HEK293 (cell line): ENCODE results near the gene ERMAP.
A peak's percentile ranks its signal among the peaks of the same experiment; 100 is the strongest.

Source experiments
- CTCF ChIA-PET: fragments of 350-600 bp; formaldehyde crosslinking; extraction: SDS; loops from one replicate; lab custom pipeline; 2021; ENCODE audit warnings: antibody characterized with exemption; lab: Yijun Ruan, JAX
- POLR2A ChIA-PET: fragments of 300-600 bp; formaldehyde crosslinking; extraction: SDS; loops from one replicate; lab custom pipeline; 2020; ENCODE audit warnings: antibody characterized with exemption, inconsistent platforms; lab: Yijun Ruan, JAX
- H3K27ac ChIP-seq: fragments of 200-500 bp; sonication (Bioruptor generic); 2 replicates; pipeline ENCODE4 v1.5.1; 2014; ENCODE audit warnings: low read depth, low read length, control low read depth, inconsistent platforms; ENCODE audit errors: extremely low read depth
- H3K36me3 ChIP-seq, 2 experiments: fragments of 200-500 bp in 1 of 2; sonication (Bioruptor generic) in 1 of 2; 1 replicate in 1 of 2; 2 replicates in 1 of 2; pipeline ENCODE4 v1.5.1; 2014 to 2017; ENCODE audit warnings: inconsistent platforms in 2 of 2, low read length in 2 of 2; ENCODE audit not compliant: control insufficient read depth in 2 of 2, insufficient read depth in 1 of 2
- H3K4me1 ChIP-seq: fragments of 200-500 bp; sonication (Bioruptor generic); 2 replicates; pipeline ENCODE4 v1.5.1; 2014; ENCODE audit warnings: mild to moderate bottlenecking, low read length, inconsistent platforms; ENCODE audit not compliant: control insufficient read depth, insufficient read depth
- H3K4me3 ChIP-seq: 2 replicates; pipeline ENCODE4 v1.5.1; 2011; ENCODE audit warnings: low read depth, mild to moderate bottlenecking, control low read depth, low read length, moderate library complexity
- H3K9me3 ChIP-seq: fragments of 200-500 bp; sonication (Bioruptor generic); 2 replicates; pipeline ENCODE4 v1.5.1; 2014; ENCODE audit warnings: low read depth, low read length, inconsistent platforms; ENCODE audit not compliant: control insufficient read depth, insufficient read depth
- BCL11A ChIP-seq: fragments of 450-650 bp; formaldehyde crosslinking; IDR thresholded peaks from 2 replicates; pipeline ENCODE4 v1.5.1; 2016; ENCODE audit warnings: low read depth, missing biosample characterization, missing genetic modification characterization
- BCL11B ChIP-seq: fragments of 450-650 bp; formaldehyde crosslinking; IDR thresholded peaks from 2 replicates; pipeline ENCODE4 v1.5.1; 2016; ENCODE audit warnings: low read depth, missing biosample characterization, missing genetic modification characterization
- GLI2 ChIP-seq: fragments of 450-650 bp; formaldehyde crosslinking; IDR thresholded peaks from 2 replicates; pipeline ENCODE4; 2017; ENCODE audit warnings: missing biosample characterization, missing genetic modification characterization, low read depth, borderline replicate concordance
- HOXC10 ChIP-seq: sonication (generic); formaldehyde crosslinking; IDR thresholded peaks from 2 replicates; pipeline ENCODE4 v1.8.1; 2023; ENCODE audit warnings: mild to moderate bottlenecking, missing genetic modification reagents
- KLF1 ChIP-seq: fragments of 450-650 bp; formaldehyde crosslinking; IDR thresholded peaks from 2 replicates; pipeline ENCODE4 v1.5.1; 2016; ENCODE audit warnings: missing biosample characterization, missing genetic modification characterization
- SCRT1 ChIP-seq: fragments of 450-650 bp; formaldehyde crosslinking; IDR thresholded peaks from 2 replicates; pipeline ENCODE4 v1.5.1; 2016; ENCODE audit warnings: missing biosample characterization, missing genetic modification characterization, borderline replicate concordance
- YY1 ChIP-seq: fragments of 450-650 bp; formaldehyde crosslinking; IDR thresholded peaks from 2 replicates; pipeline ENCODE4 v1.5.1; 2018; ENCODE audit warnings: missing biosample characterization, missing genetic modification characterization
- ZBTB44 ChIP-seq: fragments of 450-650 bp; IDR thresholded peaks from 2 replicates; pipeline ENCODE4 v1.5.1; 2018; ENCODE audit warnings: missing biosample characterization, mild to moderate bottlenecking, missing genetic modification characterization
- ZFP41 ChIP-seq: fragments of 450-650 bp; formaldehyde crosslinking; IDR thresholded peaks from 2 replicates; pipeline ENCODE4 v1.5.1; 2016; ENCODE audit warnings: missing biosample characterization, missing genetic modification characterization, borderline replicate concordance
- ZFP69B ChIP-seq: fragments of 450-650 bp; formaldehyde crosslinking; IDR thresholded peaks from 2 replicates; pipeline ENCODE4 v1.5.1; 2016; ENCODE audit warnings: missing biosample characterization, missing genetic modification characterization
- ZNF112 ChIP-seq: fragments of 450-650 bp; formaldehyde crosslinking; IDR thresholded peaks from 2 replicates; pipeline ENCODE4 v1.5.0; 2017; ENCODE audit warnings: missing biosample characterization, missing genetic modification characterization
- ZNF146 ChIP-seq: fragments of 450-650 bp; formaldehyde crosslinking; IDR thresholded peaks from 2 replicates; pipeline ENCODE4 v1.5.1; 2016; ENCODE audit warnings: missing biosample characterization, missing genetic modification characterization
- ZNF169 ChIP-seq: fragments of 450-650 bp; formaldehyde crosslinking; IDR thresholded peaks from 2 replicates; pipeline ENCODE4 v1.5.1; 2016; ENCODE audit warnings: missing biosample characterization, missing genetic modification characterization
- ZNF26 ChIP-seq: fragments of 450-650 bp; formaldehyde crosslinking; IDR thresholded peaks from 2 replicates; pipeline ENCODE4 v1.5.1; 2016; ENCODE audit warnings: missing biosample characterization, missing genetic modification characterization
- ZNF274 ChIP-seq, 2 experiments: fragments of 200-500 bp in 1 of 2; fragments of 450-650 bp in 1 of 2; sonication (Bioruptor generic) in 1 of 2; formaldehyde crosslinking in 1 of 2; IDR thresholded peaks; 2 replicates each; pipeline versions ENCODE4 v1.5.1 to v1.6.1; 2014 to 2016; ENCODE audit warnings: borderline replicate concordance in 1 of 2, inconsistent platforms in 1 of 2, low read length in 1 of 2, missing biosample characterization in 1 of 2, missing genetic modification characterization in 1 of 2
- ZNF335 ChIP-seq: fragments of 450-650 bp; formaldehyde crosslinking; conservative IDR thresholded peaks from 2 replicates; pipeline ENCODE4 v1.5.1; 2016; ENCODE audit warnings: missing biosample characterization, missing genetic modification characterization
- ZNF341 ChIP-seq: fragments of 450-650 bp; formaldehyde crosslinking; IDR thresholded peaks from 2 replicates; pipeline ENCODE4; 2016; ENCODE audit warnings: low read depth, missing biosample characterization, missing genetic modification characterization
- ZNF366 ChIP-seq: fragments of 450-650 bp; formaldehyde crosslinking; conservative IDR thresholded peaks from 2 replicates; pipeline ENCODE4 v1.5.1; 2016; ENCODE audit warnings: missing biosample characterization, missing genetic modification characterization
- ZNF488 ChIP-seq: fragments of 450-650 bp; formaldehyde crosslinking; IDR thresholded peaks from 2 replicates; pipeline ENCODE4 v1.5.1; 2016; ENCODE audit warnings: missing biosample characterization, missing genetic modification characterization
- ZNF513 ChIP-seq: fragments of 450-650 bp; IDR thresholded peaks from 2 replicates; pipeline ENCODE4 v1.5.1; 2018; ENCODE audit warnings: missing biosample characterization, missing genetic modification characterization
- ZNF521 ChIP-seq: fragments of 450-650 bp; formaldehyde crosslinking; IDR thresholded peaks from 2 replicates; pipeline ENCODE4 v1.5.1; 2017; ENCODE audit warnings: missing biosample characterization, mild to moderate bottlenecking, missing genetic modification characterization
- ZNF560 ChIP-seq: fragments of 450-650 bp; formaldehyde crosslinking; IDR thresholded peaks from 2 replicates; pipeline ENCODE4 v1.5.1; 2017; ENCODE audit warnings: missing biosample characterization, missing genetic modification characterization, borderline replicate concordance
- ZNF561 ChIP-seq: fragments of 450-650 bp; IDR thresholded peaks from 2 replicates; pipeline ENCODE4 v1.5.1; 2018; ENCODE audit warnings: missing biosample characterization, missing genetic modification characterization, borderline replicate concordance
- ZNF768 ChIP-seq: fragments of 450-650 bp; formaldehyde crosslinking; IDR thresholded peaks from 2 replicates; pipeline ENCODE4 v1.5.1; 2018; ENCODE audit warnings: missing biosample characterization, mild to moderate bottlenecking, missing genetic modification characterization
- ZNF791 ChIP-seq: fragments of 450-650 bp; formaldehyde crosslinking; IDR thresholded peaks from 2 replicates; pipeline ENCODE4 v1.5.1; 2016; ENCODE audit warnings: missing biosample characterization, missing genetic modification characterization

ERMAP gene

GRCh38 chr1:42768172-42768571 is 48.8 kb upstream of the ERMAP start:
- ChIA-PET POLR2A (interaction anchor here (1.8 to 3.4 kb wide), 3 partner anchors 8 to 78 kb away, joined by 9 to 35 read pairs (median 13); partner anchors contain the start of gene ZNF691), CTCF (interaction anchor here (0.9 to 4.7 kb wide), 5 partner anchors 9 to 306 kb away, joined by 3 to 19 read pairs (median 6); no protein-coding TSS in a partner anchor)
- no peaks in the 10 kb centered on the region for H3K9me3 ChIP-seq

GRCh38 chr1:42769811-42770210 is 47.1 kb upstream of the ERMAP start:
- Histone ChIP-seq H3K4me3 (no peak overlapping the region), H3K9me3 (no peaks in the 10 kb centered on the region), H3K36me3 (peaks cover 17 to 28% of the 10 kb centered on the region in 2 experiments; a peak in 2 of 3 replicates), H3K27ac (no peak overlapping the region), H3K4me1 (no peaks in the 10 kb centered on the region)
- TF ChIP-seq ZNF335 (tag by site-specific recombination) (0 out of 2 replicates have a peak, but pooled peaks have one; percentile 0), ZNF169 (tag by site-specific recombination) (no peak), ZNF274 (IDR thresholded peaks at IDR 0.05; ENCODE audit: low read length) (no peak), ZNF274 (tag by site-specific recombination; IDR thresholded peaks at IDR 0.05; ENCODE audit: borderline replicate concordance) (no peak)
- POLR2A ChIA-PET, result interaction anchor here (0.7 kb wide), 1 partner anchor 16 kb away, joined by 3 read pairs; no protein-coding TSS in a partner anchor
- CTCF ChIA-PET, result interaction anchor here (4.7 kb wide), 1 partner anchor 8 kb away, joined by 19 read pairs; no protein-coding TSS in a partner anchor

More at GRCh38 chr1:42768172-42768571, 48.8 kb upstream of the ERMAP start:
- TF ChIP-seq ZNF146 (tag by site-specific recombination) (no peak), ZNF366 (tag by site-specific recombination) (no peak), ZNF768 (tag by site-specific recombination) (no peak), ZNF561 (tag by site-specific recombination) (no peak), ZNF488 (no peak), BCL11B (tag by site-specific recombination) (no peak), ZNF112 (no peak), ZNF521 (tag by site-specific recombination) (no peak), ZBTB44 (no peak), KLF1 (tag by site-specific recombination) (no peak), ZFP41 (tag by site-specific recombination) (no peak), ZNF560 (tag by site-specific recombination) (no peak), YY1 (tag by site-specific recombination) (no peak), ZNF274 (IDR thresholded peaks at IDR 0.05; ENCODE audit: low read length) (no peak), ZNF274 (tag by site-specific recombination; IDR thresholded peaks at IDR 0.05; ENCODE audit: borderline replicate concordance) (no peak), HOXC10 (CRISPR knock-in tag) (no peak)
- Histone ChIP-seq H3K36me3 (peaks cover 9 to 12% of the 10 kb centered on the region in 2 experiments; a peak in 2 of 3 replicates), H3K27ac (no peak overlapping the region), H3K4me1 (no peaks in the 10 kb centered on the region), H3K4me3 (peak overlapping the region; percentile 100)

GRCh38 chr1:42773420-42773819 is 43.5 kb upstream of the ERMAP start:
- no peak overlapping the region for H3K27ac ChIP-seq
- H3K4me1 ChIP-seq, result no peaks in the 10 kb centered on the region
- H3K4me3 ChIP-seq, result no peak overlapping the region
- peaks cover 20 to 64% of the 10 kb centered on the region in 2 experiments; a peak in 2 of 3 replicates for H3K36me3 ChIP-seq
- ChIA-PET POLR2A (interaction anchor here (0.6 kb wide), 1 partner anchor 9 kb away, joined by 3 read pairs; no protein-coding TSS in a partner anchor), CTCF (interaction anchor here (0.9 to 2.2 kb wide), 2 partner anchors 15 to 300 kb away, joined by 4 to 10 read pairs; no protein-coding TSS in a partner anchor)
- no peaks in the 10 kb centered on the region for H3K9me3 ChIP-seq
- no peak for TF ChIP-seq ZNF274 (IDR thresholded peaks at IDR 0.05; ENCODE audit: low read length)
- no peak for TF ChIP-seq ZNF274 (tag by site-specific recombination; IDR thresholded peaks at IDR 0.05; ENCODE audit: borderline replicate concordance)
- TF ChIP-seq BCL11A, result no peak
- TF ChIP-seq SCRT1 (tag by site-specific recombination), result no peak
- TF ChIP-seq ZNF341 (tag by site-specific recombination), result no peak
- TF ChIP-seq ZNF791 (tag by site-specific recombination), result no peak
- no peak for TF ChIP-seq ZNF146 (tag by site-specific recombination)
- TF ChIP-seq ZNF513 (tag by site-specific recombination), result no peak
- no peak for TF ChIP-seq ZFP69B (tag by site-specific recombination)
- TF ChIP-seq ZNF26 (tag by site-specific recombination), result no peak
- no peak for TF ChIP-seq HOXC10 (CRISPR knock-in tag)
- no peak for TF ChIP-seq GLI2 (tag by site-specific recombination)
- TF ChIP-seq ZNF366 (tag by site-specific recombination), result no peak
